ENCODE results near the gene PPP3CA.
"Not testable (repeated sequence)": the region's sequence is repeated elsewhere in the genome, so short reads cannot be mapped to it uniquely, and the experiment has no call there.

GRCh38 chr4:101182688-101183087 is 164.6 kb downstream of the PPP3CA start:
- not testable (repeated sequence) for TF ChIP-seq POLR2AphosphoS5 (IDR thresholded peaks at IDR 0.05; ENCODE audit: low read depth); CREB1 (CRISPR knock-in tag; IDR thresholded peaks at IDR 0.05; ENCODE audit: low read depth); REST (IDR thresholded peaks at IDR 0.05; ENCODE audit: unreplicated experiment); EZH2 (IDR thresholded peaks at IDR 0.05; ENCODE audit: low read depth, unreplicated experiment); STAT1 (IDR thresholded peaks at IDR 0.05; ENCODE audit: unreplicated experiment); JUNB (IDR thresholded peaks at IDR 0.05; ENCODE audit: unreplicated experiment); ZNF462 (CRISPR knock-in tag; IDR thresholded peaks at IDR 0.05)
- TF ChIP-seq, protein P1, sequence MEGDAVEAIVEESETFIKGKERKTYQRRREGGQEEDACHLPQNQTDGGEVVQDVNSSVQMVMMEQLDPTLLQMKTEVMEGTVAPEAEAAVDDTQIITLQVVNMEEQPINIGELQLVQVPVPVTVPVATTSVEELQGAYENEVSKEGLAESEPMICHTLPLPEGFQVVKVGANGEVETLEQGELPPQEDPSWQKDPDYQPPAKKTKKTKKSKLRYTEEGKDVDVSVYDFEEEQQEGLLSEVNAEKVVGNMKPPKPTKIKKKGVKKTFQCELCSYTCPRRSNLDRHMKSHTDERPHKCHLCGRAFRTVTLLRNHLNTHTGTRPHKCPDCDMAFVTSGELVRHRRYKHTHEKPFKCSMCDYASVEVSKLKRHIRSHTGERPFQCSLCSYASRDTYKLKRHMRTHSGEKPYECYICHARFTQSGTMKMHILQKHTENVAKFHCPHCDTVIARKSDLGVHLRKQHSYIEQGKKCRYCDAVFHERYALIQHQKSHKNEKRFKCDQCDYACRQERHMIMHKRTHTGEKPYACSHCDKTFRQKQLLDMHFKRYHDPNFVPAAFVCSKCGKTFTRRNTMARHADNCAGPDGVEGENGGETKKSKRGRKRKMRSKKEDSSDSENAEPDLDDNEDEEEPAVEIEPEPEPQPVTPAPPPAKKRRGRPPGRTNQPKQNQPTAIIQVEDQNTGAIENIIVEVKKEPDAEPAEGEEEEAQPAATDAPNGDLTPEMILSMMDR (conservative IDR thresholded peaks at IDR 0.05; ENCODE audit: low read depth in 2 of 2): not testable (repeated sequence)
- TF ChIP-seq, protein P2, sequence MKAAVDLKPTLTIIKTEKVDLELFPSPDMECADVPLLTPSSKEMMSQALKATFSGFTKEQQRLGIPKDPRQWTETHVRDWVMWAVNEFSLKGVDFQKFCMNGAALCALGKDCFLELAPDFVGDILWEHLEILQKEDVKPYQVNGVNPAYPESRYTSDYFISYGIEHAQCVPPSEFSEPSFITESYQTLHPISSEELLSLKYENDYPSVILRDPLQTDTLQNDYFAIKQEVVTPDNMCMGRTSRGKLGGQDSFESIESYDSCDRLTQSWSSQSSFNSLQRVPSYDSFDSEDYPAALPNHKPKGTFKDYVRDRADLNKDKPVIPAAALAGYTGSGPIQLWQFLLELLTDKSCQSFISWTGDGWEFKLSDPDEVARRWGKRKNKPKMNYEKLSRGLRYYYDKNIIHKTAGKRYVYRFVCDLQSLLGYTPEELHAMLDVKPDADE (IDR thresholded peaks at IDR 0.05): not testable (repeated sequence)
